ENCODE measurements around the gene MORN3.
A peak's percentile ranks its signal among the peaks of the same experiment; 100 is the strongest.

Gene MORN3

GRCh38 chr12:121614872-121615467 lies 54.5 kb downstream of the MORN3 start:
- H3K4me1 Mint-ChIP-seq: peaks cover 16% of the 10 kb centered on the region
- H3K36me3 Mint-ChIP-seq (ENCODE audit: low read depth): no peaks in the 10 kb centered on the region
- peaks cover 6% of the 10 kb centered on the region for H3K27me3 Mint-ChIP-seq (ENCODE audit: low read depth)
- H3K4me3 Mint-ChIP-seq: no peak overlapping the region
- TF ChIP-seq, protein P1, sequence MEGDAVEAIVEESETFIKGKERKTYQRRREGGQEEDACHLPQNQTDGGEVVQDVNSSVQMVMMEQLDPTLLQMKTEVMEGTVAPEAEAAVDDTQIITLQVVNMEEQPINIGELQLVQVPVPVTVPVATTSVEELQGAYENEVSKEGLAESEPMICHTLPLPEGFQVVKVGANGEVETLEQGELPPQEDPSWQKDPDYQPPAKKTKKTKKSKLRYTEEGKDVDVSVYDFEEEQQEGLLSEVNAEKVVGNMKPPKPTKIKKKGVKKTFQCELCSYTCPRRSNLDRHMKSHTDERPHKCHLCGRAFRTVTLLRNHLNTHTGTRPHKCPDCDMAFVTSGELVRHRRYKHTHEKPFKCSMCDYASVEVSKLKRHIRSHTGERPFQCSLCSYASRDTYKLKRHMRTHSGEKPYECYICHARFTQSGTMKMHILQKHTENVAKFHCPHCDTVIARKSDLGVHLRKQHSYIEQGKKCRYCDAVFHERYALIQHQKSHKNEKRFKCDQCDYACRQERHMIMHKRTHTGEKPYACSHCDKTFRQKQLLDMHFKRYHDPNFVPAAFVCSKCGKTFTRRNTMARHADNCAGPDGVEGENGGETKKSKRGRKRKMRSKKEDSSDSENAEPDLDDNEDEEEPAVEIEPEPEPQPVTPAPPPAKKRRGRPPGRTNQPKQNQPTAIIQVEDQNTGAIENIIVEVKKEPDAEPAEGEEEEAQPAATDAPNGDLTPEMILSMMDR (IDR thresholded peaks at IDR 0.05; ENCODE audit: unreplicated experiment in 3 of 3): no peak
- no peak overlapping the region for H3K27ac Mint-ChIP-seq
- no peaks in the 10 kb centered on the region for H3K9me3 Mint-ChIP-seq

DNA sequence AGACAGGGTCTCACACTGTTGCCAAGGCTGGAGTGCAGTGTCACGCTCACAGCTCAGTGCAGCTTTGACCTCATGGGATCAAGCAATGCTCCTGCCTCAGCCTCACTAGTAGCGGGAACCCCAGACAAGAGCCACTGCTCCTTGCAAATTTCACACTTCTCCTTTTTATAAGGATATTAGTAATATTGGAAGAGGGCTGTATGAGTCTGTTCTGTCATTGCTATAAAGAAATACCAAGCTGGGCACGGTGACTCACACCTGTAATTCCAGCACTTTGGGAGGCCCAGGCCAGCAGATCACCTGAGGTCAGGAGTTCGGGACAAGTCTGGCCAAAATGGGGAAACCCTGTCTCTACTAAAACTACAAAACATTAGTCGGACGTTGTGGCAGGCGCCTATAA lies 56.0 kb downstream of the MORN3 start:
- H3K4me1 Mint-ChIP-seq: peaks cover 27% of the 10 kb centered on the region
- no peak overlapping the region for H3K4me3 Mint-ChIP-seq

DNA sequence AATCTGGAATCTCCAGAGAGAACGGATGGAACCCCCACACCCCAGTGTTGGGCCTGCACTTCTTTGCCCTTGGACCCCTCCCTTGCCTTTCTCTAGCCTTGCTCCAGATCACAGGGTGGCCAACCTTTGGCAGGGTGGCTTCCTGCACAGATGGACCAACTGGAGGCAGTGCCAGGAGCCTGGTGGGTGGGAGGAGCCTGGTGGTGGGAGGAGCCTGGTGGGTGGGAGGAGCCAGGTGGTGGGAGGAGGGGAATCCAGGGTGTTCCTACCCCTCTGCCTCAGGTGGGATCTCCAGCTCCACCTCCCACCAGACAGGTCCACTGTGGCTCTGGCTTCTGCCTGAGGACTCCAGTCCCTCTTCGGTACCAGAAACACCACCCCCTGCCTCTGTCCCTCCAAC lies 58.1 kb downstream of the MORN3 start:
- Mint-ChIP-seq H3K27me3 (ENCODE audit: low read depth) (peaks cover 7% of the 10 kb centered on the region), H3K9me3 (peaks cover 3% of the 10 kb centered on the region), H3K4me1 (peaks cover 28% of the 10 kb centered on the region), H3K27ac (peak overlapping the region; percentile 94 to 96 (median 96)), H3K4me3 (no peak overlapping the region), H3K36me3 (ENCODE audit: low read depth) (no peaks in the 10 kb centered on the region)
- TF ChIP-seq, protein P1 (IDR thresholded peaks at IDR 0.05; ENCODE audit: unreplicated experiment in 3 of 3): no peak

More for the DNA sequence above, 56.0 kb downstream of the MORN3 start:
- Mint-ChIP-seq H3K36me3 (ENCODE audit: low read depth) (no peaks in the 10 kb centered on the region), H3K27ac (no peak overlapping the region), H3K27me3 (ENCODE audit: low read depth) (peaks cover 7% of the 10 kb centered on the region), H3K9me3 (peaks cover 3% of the 10 kb centered on the region)
- TF ChIP-seq, protein P1 (IDR thresholded peaks at IDR 0.05; ENCODE audit: unreplicated experiment in 3 of 3): no peak

DNA sequence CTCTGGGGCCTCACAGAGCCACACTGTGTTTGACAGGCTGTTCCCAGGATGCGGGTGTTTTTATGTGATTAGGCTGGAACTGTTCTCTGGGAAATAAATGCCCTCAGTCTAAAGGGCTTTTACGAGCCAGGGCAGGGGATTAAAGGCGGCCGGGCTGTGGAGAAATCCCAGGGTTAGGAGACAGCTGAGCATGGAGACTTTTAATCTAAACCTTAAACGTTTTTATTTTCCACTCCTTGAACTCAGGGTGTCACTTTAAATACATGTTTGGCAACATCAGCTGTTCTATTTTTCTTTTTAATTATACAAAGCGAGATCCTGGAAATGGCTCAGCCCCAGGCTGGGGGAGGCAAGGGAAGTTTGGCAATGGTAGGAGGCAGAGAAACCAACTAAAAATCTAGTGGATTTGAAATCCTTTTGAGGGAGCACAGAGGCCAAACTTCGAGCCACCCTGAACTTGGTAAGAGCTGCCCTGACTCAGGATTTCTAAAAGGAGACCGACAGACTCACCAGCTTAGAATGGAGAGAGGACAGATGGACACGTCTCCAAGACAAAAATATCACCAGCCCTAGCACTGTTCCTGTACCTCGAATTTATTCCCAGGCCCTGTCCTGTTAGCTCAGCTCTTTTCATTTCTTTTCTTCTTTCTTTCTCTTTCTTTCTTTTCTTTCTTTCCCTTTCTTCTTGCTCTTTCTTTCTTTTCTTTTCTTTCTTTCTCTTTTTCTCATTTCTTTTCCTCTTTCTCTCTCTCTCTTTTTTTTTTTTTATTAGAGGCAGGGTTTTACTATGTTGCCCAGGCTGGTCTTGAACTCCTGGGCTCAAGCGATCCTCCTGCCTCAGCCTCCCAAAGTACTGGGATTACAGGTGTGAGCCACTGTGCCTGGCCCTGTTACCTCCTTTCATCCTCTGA lies 59.0 kb downstream of the MORN3 start:
- TF ChIP-seq, protein P1 (IDR thresholded peaks at IDR 0.05; ENCODE audit: unreplicated experiment in 3 of 3): no peak
- Mint-ChIP-seq H3K4me1 (peaks cover 28% of the 10 kb centered on the region), H3K36me3 (ENCODE audit: low read depth) (no peaks in the 10 kb centered on the region), H3K27me3 (ENCODE audit: low read depth) (peaks cover 7% of the 10 kb centered on the region), H3K9me3 (peaks cover 3% of the 10 kb centered on the region), H3K4me3 (peak overlapping the region; percentile 18 to 47 (median 32)), H3K27ac (peak overlapping the region; percentile 94 to 96 (median 96))

DNA sequence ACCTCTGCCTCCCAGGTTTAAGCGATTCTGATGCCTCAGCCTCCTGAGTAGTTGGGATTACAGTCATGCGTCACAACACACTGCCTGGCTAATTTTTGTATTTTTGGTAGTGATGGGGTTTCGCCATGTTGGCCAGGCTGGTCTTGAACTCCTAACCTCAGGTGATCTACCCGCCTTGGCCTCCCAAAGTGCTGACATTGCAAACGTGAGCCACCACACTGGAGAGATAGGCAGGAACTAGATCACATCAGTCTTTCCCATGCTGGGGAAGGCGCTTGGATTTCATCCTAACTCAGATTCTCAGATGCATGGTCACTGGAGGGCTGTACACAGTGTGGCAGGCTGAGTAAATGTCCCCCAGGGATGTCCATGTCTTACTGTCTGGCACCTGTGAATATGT lies 61.2 kb downstream of the MORN3 start:
- Mint-ChIP-seq H3K27me3 (ENCODE audit: low read depth) (peaks cover 7% of the 10 kb centered on the region), H3K4me3 (no peak overlapping the region)

More for the DNA sequence above, 61.2 kb downstream of the MORN3 start:
- peaks cover 28% of the 10 kb centered on the region for H3K4me1 Mint-ChIP-seq
- H3K9me3 Mint-ChIP-seq: peaks cover 6% of the 10 kb centered on the region
- H3K27ac Mint-ChIP-seq: peak overlapping the region; percentile 5 to 72 (median 39)
- no peaks in the 10 kb centered on the region for H3K36me3 Mint-ChIP-seq (ENCODE audit: low read depth)
- TF ChIP-seq, protein P1 (IDR thresholded peaks at IDR 0.05; ENCODE audit: unreplicated experiment in 3 of 3): no peak

All from nephron (organoid).